Hematopoietic multipotent progenitor cell treated with erythropoietin and hydrocortisone succinate and interleukin-3 and kit ligand, for 17 days (in vitro differentiated cells): ENCODE measurements around the gene HBD.
"Not testable (repeated sequence)": the region's sequence is repeated elsewhere in the genome, so short reads cannot be mapped to it uniquely, and the experiment has no call there.

Experiments
- DNase-seq: peaks from one replicate; pipeline ENCODE4 v3.0.0-alpha.2; 2015; ENCODE audit warnings: low spot score

Gene HBD

DNA sequence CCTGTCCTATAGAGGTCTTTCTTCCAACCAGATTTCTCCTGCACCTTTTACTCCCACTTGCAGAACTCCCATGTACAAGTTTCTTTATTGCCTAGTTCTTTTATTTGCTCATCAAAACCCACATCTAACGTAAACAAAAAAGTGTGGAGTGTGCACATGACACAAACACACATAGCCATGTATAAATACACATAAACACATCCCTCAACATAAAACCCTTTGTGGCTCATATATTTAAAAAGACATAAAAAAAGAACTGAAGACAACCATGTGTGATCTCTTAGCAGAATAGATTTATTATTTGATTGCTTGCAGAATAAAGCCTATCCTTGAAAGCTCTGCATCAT, 18.6 kb upstream of the HBD start:
- DNase-seq = no peak

DNA sequence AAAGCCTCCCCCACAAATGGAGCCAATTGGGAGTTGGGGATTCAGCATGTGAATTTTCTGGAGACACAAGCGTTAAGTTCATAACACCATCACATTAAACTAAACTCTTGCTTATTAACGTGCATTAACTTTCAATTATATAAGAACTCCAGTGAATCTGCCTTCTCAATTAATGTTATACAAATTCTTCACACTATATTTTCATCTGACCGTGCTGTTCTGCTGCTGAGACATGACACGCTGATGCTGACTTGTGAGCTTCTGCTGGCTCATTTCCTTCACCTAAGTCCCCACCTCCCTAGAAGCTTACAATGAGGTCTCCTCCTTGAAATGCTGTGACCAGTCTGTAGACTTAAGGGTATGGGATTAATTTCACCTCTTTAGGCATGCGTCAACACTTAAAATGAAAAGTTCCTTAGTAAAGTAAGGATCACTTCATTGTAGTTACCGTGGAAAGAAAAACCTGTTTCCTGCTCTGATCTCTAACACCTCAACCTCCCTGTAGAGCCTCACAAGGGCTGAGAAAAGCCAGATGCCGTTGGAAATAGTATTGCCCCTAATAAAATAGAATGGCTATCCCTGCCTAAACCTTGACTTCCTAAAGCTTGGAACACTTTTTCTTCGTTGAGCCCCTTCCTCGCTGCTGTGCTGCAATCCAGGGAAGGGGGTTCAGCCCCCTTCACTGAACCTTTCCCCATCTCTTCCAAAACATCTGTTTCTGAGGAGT, 18.1 kb upstream of the HBD start:
- DNase-seq = peak; percentile 84

DNA sequence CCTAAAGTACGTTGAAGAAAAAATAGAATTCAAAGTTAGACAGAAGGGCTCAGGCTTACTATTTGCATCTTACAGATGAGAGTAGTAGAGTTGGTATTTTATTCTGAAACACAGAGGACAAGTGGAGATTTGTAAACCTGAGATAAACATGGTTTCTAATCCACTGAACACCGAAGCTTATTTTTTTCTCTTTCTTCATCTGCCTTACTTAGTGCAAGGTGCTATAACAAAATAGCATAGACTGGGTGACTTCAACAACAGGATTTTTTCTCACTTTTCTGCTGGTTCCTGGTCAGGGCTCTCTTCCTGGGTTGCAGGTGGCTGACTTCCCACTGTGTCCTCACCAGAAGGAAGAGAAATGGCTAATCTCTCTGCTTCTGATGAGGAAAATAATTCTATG, 17.5 kb upstream of the HBD start:
- peak; percentile 76 for DNase-seq

DNA sequence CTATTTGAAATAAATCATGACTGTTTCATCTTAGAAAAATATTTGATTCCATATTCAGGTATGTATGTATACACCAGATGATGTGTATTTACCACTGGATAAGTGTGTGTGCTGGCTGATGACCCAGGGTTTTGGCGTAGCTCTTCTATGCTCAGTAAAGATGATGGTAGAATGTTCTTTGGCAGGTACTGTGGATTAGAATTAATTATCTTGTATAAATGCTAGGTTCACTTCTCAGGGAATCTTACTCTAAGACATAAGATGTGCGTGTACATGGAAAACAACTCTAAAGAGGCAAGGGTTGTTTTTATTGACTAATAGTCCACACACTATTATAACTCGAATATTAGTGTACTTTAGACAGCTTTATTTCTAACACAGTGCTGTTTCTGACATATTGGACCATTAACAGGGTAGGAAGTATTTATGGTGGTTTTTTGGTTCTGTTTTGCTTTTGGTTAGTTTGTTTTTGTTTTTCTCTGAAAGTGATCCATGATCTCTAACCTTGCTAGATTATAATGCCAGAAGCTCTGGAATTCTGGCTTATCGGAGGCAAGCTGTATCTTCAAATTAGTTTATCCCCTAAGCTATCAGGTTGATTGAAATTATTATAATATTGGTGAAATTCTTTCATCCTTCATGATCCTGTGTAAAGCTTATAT, 16.4 kb upstream of the HBD start:
- peak; percentile 75 for DNase-seq

DNA sequence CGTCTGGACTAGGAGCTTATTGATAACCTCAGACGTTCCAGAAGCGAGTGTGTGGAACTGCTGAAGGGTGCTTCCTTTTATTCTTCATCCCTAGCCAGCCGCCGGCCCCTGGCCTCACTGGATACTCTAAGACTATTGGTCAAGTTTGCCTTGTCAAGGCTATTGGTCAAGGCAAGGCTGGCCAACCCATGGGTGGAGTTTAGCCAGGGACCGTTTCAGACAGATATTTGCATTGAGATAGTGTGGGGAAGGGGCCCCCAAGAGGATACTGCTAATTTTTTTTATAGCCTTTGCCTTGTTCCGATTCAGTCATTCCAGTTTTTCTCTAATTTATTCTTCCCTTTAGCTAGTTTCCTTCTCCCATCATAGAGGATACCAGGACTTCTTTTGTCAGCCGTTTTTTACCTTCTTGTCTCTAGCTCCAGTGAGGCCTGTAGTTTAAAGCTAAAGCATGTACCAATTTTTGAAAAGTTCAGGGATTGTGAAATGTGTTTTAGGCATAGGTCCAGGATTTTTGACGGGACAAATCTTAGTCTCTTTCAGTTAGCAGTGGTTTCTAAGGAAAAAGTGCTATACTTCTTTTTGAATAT, 15.6 kb upstream of the HBD start, which contains the start of gene HBG1:
HBG1 (minus strand) TSS at position 51 of the 590 bp plus-strand sequence. CDS start 53 bp downstream, outside the sequence.
- not testable (repeated sequence) for DNase-seq

DNA sequence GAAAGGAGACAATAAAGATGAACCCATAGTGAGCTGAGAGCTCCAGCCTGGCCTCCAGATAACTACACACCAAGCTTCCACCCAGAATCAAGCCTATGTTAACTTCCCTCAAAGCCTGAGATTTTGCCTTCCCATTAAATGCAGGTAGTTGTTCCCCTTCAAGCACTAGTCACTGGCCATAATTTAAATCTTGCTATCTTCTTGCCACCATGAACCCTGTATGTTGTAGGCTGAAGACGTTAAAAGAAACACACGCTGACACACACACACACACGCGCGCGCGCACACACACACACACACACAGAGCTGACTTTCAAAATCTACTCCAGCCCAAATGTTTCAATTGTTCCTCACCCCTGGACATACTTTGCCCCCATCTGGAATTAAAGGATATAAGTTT, 14.2 kb upstream of the HBD start:
- peak; percentile 64 for DNase-seq

DNA sequence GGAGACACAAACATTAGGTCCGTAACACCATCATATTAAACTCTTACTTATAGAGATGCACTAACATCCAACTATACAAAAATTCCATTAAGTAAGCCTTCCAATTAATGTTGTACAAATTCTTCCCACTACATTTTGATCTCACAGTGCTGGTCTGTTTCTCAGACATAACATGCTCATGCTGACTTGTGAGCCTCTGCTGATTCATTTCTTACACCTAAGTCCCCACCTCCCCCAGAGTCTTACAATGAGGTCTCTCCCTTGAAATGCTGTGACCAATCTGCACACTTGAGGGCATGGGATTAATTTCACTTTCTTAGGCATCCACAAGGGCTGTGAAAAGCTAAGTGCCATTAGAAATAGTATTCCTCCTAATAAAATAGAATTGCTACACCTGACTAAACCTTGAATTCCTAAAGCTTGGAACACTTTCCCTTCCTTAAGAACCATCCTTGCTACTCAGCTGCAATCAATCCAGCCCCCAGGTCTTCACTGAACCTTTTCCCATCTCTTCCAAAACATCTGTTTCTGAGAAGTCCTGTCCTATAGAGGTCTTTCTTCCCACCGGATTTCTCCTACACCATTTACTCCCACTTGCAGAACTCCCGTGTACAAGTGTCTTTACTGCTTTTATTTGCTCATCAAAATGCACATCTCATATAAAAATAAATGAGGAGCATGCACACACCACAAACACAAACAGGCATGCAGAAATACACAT, 13.3 kb upstream of the HBD start:
- DNase-seq = peak; percentile 84

DNA sequence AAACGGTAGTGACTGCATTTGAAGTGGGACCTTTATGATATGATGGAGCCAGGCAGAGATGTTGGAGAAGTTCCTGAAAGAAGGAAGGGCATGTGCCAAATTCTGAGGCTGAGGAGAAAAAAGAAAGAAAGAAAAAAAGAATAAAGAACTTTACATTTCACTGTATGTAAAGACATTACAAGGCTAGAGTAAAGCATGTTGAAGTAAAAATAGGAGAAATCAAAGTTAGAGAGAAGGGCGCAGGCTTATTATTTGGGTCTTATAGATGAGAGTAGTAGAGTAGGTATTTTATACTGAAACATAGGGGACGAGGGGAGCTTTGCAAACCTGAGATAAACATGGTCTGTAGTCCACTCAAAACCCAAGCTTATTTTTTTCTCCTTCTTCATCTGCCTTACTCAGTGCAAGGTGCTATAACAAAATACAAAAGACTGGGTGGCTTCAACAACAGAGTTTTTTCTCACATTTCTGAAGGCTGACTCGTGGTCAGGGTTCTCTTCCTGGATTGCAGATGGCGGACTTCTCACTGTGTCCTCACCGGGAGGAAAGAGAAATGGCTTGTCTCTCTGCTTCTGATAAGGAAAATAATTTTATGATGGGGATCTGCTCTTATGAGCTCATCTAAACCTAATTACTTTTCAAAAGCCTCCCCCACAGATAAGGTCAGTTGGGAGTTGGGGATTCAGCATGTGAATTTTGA, 12.6 kb upstream of the HBD start:
- no peak for DNase-seq

DNA sequence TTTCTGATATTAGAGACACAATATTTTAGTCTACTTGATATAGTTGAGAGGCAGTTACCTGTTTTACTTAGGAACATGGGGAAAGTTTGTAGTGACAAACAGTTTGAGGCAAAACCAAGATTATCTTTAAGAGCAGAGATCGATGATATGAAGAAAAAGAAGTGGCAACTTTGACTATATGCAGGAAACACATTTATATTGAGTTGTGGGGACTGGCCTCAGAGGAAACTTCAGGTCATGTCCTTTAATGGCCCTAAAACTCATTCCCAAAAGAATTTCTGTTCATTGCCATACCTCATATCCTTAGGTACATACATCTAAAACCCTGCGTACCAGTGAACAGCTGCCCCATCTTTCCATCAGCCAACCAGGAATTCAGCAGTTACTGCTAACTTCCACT, 10.9 kb upstream of the HBD start:
- DNase-seq = no peak

DNA sequence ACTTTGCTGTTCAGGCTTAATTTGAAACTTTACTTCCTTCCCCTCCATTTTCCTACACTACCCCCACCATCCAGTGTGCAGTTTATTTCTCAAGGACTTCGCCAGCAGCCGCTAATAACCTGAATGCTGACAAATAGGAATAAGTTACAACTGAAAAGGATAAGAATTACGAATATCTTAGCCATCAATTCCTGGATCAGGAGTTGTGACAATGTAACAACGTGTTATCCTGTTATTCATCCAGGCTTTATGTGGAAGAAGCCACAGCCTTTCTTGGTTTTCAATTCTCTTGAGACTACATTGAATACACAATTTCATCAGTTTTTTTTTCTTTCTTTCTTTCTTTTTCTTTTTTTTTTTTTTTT, 9.5 kb upstream of the HBD start:
- DNase-seq = peak; percentile 78

DNA sequence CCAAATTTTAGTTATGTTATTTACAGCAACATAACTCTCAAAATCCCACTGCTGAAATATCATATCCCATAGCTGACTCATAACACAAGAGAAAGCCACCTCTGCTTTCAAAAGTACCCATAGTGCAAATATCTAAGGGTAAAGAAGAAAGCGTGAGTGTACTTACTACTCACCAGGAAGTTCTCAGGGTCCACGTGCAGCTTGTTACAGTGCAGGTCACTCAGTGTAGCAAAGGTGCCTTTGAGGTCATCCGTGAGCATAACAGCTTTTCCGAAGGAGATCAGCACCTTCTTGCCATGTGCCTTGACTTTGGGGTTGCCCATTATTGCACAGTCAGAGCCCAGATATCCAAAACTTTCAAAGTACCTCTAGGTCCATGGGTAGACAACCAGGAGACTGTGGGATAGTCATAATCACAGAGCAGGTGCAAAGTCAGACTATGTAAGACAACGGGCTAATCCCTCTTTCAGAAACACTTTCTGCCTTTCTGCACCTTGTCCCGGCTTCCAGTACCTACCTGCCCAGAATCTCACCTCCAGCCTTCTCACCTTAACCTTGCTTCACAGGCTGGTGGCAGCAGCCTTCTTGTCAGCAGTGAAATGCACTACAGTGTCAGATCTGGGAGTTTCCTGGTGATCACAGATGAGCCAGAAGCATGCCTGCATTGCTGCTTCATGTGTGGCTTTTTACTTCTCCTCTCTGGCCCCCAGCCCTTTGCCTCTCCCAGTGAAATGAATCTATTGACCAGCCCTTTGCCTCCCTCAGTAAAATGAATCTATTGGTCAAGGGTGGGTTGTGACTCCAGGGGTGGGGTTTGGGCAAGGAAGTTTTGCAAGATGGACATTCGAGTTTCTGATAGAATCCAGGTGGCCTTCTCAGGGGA, 8.9 kb upstream of the HBD start:
- peak; percentile 86 for DNase-seq

DNA sequence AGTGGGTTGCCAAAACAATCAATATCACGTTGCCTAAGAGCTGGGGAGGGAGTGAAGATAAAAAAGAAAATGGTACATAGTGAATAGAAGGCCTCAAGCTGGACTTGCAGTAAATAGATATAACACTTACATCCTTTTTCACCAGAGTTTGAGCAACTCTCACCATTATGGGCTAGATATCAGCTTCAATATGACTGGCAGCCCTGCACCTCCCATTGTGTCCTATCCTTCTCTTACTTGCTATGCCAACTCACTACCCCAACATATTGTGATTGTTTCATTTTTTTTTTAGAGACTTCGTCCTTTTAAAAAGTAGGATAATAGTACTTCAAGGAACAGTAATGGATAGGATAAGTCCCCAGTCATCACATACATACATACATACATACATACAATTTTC, 7.9 kb upstream of the HBD start:
- no peak for DNase-seq

DNA sequence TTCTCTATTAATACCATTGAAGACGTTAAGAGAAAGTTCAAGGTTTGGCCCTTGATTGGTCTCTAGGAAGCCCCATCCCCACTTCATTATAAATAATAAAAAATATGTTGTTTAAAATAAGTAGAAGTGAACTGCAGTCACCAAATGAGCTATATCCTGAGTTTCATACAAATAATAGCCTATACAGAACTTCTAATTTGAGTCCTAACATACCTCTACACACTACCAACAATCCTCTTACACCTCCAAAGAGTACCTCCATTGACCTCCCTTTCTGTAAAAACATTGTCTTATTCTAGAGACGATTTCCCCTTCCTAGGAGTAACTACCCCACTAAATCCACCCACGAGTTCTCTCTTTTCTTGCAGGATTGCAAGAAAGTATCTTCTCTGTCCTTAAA, 7.2 kb upstream of the HBD start:
- peak; percentile 72 for DNase-seq

DNA sequence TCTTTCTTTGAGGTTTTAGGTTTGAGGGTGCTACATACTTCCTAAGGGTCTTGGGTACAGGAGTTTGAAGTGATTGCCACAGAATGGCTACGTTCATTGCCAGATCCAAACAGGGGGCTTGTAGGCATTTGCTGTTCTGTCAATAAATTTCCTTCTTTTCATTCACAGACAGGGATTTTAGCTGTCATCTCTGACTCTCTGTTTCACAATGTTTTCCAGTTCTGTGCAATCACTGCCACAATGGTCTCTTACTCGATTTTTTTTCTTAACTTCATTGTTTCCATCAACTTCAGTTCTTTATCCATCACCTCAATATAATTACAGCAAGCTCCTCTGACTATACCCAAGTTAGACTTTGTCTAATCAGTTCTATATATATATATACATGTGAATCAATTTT, 6.2 kb upstream of the HBD start:
- no peak for DNase-seq

DNA sequence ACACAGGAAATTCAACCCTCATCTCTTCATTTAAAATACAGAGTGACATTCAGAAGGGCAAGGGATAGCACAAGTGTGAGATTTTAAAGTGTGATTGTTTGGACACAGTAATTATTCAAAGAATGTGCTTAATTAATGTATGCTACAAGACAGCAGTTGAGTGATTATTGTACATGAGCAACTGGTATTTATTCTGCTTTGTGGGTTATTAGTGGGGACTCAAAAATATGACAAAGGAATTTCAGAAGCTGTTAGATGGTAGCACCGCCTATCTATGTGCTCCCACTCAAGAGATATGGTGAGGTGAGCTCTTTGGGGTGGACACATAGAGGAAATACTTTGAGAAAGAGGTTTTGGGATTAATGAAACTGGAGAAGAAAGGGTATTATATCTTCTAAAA, 5.8 kb upstream of the HBD start:
- peak; percentile 78 for DNase-seq

DNA sequence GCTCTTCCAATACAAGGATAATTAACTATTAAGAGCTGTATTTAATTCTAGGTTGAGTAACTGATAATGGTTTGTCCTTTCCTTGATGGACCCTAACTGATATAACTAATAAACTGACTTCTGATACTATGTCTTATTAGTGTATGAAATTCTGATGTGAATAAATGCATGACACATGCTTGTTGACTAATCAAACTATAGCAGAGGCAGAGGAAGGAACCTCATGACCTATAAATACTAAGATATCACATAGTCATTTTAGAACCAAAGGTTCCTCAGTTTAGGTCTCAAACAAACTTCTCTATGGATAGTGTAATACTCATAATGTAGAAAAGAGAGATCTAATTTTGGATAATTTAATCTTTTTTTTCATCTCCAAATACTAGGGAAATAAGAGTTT, 4.8 kb upstream of the HBD start:
- peak; percentile 76 for DNase-seq

DNA sequence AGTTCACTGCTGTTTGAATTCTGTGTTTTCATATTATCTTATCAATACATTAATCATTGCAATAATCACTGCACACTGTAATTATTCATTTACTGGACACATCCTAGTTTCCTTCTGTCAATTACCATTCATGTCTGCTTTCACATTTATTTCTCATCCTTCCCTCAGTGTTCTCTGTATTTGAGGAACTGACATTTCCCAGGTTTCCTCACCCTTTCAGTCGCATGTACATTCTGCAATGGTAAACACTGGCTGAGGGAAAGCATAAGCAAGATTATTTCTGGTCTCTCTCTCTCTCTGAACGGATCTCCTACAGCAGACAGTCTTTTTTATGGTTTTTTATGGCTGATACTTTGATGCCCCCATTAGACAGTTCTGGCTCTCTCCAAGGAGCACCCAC, 4.2 kb upstream of the HBD start:
- no peak for DNase-seq

DNA sequence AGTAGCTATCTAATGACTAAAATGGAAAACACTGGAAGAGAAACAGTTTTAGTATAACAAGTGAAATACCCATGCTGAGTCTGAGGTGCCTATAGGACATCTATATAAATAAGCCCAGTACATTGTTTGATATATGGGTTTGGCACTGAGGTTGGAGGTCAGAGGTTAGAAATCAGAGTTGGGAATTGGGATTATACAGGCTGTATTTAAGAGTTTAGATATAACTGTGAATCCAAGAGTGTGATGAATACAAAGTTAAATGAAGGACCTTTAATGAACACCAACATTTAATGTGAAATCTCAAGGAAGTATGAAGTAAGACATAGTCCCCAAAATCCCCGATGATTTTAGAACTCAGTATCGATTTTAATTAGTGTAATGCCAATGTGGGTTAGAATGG, 3.1 kb upstream of the HBD start:
- DNase-seq = peak; percentile 51

DNA sequence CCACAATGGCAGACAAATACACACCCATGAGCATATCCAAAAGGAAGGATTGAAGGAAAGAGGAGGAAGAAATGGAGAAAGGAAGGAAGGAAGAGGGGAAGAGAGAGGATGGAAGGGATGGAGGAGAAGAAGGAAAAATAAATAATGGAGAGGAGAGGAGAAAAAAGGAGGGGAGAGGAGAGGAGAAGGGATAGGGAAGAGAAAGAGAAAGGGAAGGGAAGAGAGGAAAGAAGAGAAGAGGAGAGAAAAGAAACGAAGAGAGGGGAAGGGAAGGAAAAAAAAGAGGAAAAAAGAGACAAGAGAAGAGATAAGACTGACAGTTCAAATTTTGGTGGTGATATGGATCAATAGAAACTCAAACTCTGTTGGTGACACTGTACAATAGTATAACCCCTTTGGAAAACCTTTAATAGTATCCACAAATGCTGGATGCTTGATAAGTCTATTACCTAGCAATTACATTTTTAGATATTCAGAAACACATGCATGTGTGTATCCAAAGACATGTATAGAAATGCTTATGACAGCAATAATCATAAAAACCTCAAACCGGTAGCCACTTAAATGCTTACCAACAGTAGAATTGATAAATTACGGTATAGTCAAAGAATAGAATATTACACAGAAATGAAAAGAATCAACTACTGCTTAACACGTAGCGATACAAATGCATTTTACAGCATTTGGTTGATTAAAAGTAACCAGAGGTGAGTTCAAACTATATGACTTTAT, 1.2 kb upstream of the HBD start:
- DNase-seq = peak; percentile 54

DNA sequence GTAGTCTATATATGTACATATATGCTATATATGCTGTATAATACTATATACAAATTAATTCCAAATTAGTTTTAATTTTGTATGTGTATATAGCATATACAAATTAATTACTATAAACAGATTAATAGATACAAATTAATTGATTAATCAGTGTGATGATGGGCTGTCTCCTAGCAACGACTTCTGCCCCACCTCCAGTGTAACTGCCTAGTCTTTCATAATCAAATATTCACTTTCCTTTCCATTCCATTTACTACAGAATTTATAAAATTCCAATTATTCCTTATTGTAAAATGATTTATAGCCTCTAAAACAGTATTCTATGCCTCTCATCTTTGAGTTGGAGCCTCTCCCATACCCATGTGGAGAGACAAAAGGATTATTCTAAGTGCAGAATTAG, 976 bp downstream of the HBD start:
- DNase-seq = peak; percentile 66

DNA sequence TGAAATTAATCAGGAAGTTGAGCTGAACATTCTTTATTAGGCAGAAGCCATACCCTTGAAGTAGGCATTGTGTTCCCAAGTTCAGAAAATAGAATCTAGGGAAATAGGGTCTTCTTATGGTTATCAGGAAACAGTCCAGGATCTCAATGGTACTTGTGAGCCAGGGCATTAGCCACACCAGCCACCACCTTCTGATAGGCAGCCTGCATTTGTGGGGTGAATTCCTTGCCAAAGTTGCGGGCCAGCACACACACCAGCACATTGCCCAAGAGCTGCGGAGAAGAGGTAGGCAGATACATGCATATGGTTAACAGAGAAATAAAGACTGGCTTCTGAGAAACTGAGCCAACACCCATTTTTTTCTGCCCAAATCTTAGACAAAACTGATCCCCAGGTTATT, 1.5 kb downstream of the HBD start:
- DNase-seq = peak; percentile 82
